CD8-positive, alpha-beta memory T cell (primary cell): ENCODE measurements around the gene SDK1. TPM values are rescaled to one million over a fixed set of nuclear protein-coding genes. Genes with fewer than 3 reads are reported as not detected.

ENCODE experiments used
- CTCF ChIA-PET: fragments of 350-600 bp; sonication (Branson Sonifier 250); formaldehyde crosslinking; loops from one replicate; lab custom pipeline; 2021; ENCODE audit warnings: antibody characterized with exemption; lab: Charles Lee
- POLR2A ChIA-PET: fragments of 350-600 bp; sonication (Branson Sonifier 250); formaldehyde crosslinking; loops from one replicate; lab custom pipeline; 2021; ENCODE audit warnings: antibody characterized with exemption; lab: Charles Lee
- DNase-seq, 5 donors: peaks; one replicate each; pipeline versions ENCODE4 v3.0.0 to v3.0.0-alpha.2; 2020 to 2022; ENCODE audit warnings: mixed read lengths in 1 of 5
- H3K27ac ChIP-seq: one replicate; pipeline ENCODE4 v1.7.0; 2013; ENCODE audit warnings: low read depth, mild to moderate bottlenecking, low read length, moderate library complexity
- H3K27me3 ChIP-seq: 2 replicates; pipeline ENCODE4 v1.7.0; 2013; ENCODE audit warnings: low read length, mild to moderate bottlenecking; ENCODE audit not compliant: insufficient read depth, poor library complexity, severe bottlenecking
- H3K36me3 ChIP-seq: 2 replicates; pipeline ENCODE4 v1.7.0; 2013; ENCODE audit warnings: mild to moderate bottlenecking, low read length, moderate library complexity; ENCODE audit not compliant: insufficient read depth
- H3K4me1 ChIP-seq: 2 replicates; pipeline ENCODE4 v1.7.0; 2013; ENCODE audit warnings: mild to moderate bottlenecking, low read length, moderate library complexity; ENCODE audit not compliant: insufficient read depth
- H3K4me3 ChIP-seq: 2 replicates; pipeline ENCODE4 v1.7.0; 2013; ENCODE audit warnings: mild to moderate bottlenecking, low read length
- H3K9me3 ChIP-seq: 2 replicates; pipeline ENCODE4 v1.7.0; 2013; ENCODE audit warnings: mild to moderate bottlenecking, low read length
- H3K27ac Mint-ChIP-seq, 8 donors: one replicate each; pipeline ENCODE4 v1.8.0; 2020 to 2021; ENCODE audit warnings: mixed read lengths in 8 of 8, mild to moderate bottlenecking in 6 of 8, inconsistent platforms in 3 of 8, moderate library complexity in 3 of 8
- H3K27me3 Mint-ChIP-seq, 2 donors: one replicate each; pipeline ENCODE4 v1.8.0; 2020 to 2021; ENCODE audit warnings: mixed read lengths in 2 of 2, mild to moderate bottlenecking in 1 of 2, moderate library complexity in 1 of 2
- H3K36me3 Mint-ChIP-seq, 3 donors: one replicate each; pipeline ENCODE4 v1.8.0; 2020 to 2021; ENCODE audit warnings: mixed read lengths in 3 of 3, inconsistent platforms in 1 of 3, mild to moderate bottlenecking in 1 of 3
- H3K4me1 Mint-ChIP-seq, 3 donors: one replicate each; pipeline ENCODE4 v1.8.0; 2020 to 2021; ENCODE audit warnings: mixed read lengths in 3 of 3, inconsistent platforms in 1 of 3, mild to moderate bottlenecking in 1 of 3
- H3K4me3 Mint-ChIP-seq, 7 donors: one replicate each; pipeline ENCODE4 v1.8.0; 2020 to 2021; ENCODE audit warnings: mixed read lengths in 7 of 7, mild to moderate bottlenecking in 6 of 7, moderate library complexity in 4 of 7, inconsistent platforms in 2 of 7
- H3K9me3 Mint-ChIP-seq, 5 donors: one replicate each; pipeline ENCODE4 v1.8.0; 2020 to 2022; ENCODE audit warnings: mixed read lengths in 5 of 5, mild to moderate bottlenecking in 3 of 5, moderate library complexity in 2 of 5, inconsistent platforms in 1 of 5
- polyA plus RNA-seq: library from polyadenylated mRNA; unstranded; fragments of 300-500 nt; fragmentation: Illumina TruSeq; gene quantifications from one replicate; pipeline ENCODE4 v1.2.3, GENCODE V29; 2021
- total RNA-seq, 2 experiments: library from RNA; stranded (reverse); gene quantifications; one replicate each; pipeline ENCODE4 v1.2.3, GENCODE V29; 2021

SDK1 gene
- total and polyA plus RNA-seq, 3 experiments from 2014 or later, result 0.04 TPM; not detected in 1

GRCh38 chr7:4049202-4049601 is 748.1 kb downstream of the SDK1 start:
- H3K27me3 Mint-ChIP-seq, result peaks cover 2 to 10% of the 10 kb centered on the region in 2 donors
- peaks cover 0 to 5% (median 0%) of the 10 kb centered on the region in 5 donors for H3K9me3 Mint-ChIP-seq
- ChIA-PET POLR2A (no interaction called here), CTCF (no interaction called here)
- no peak overlapping the region for H3K27ac Mint-ChIP-seq
- no peaks in the 10 kb centered on the region for H3K27me3 ChIP-seq
- no peak for DNase-seq
- no peaks in the 10 kb centered on the region for H3K4me1 Mint-ChIP-seq
- H3K36me3 ChIP-seq, result no peaks in the 10 kb centered on the region
- H3K4me3 ChIP-seq, result no peak overlapping the region
- H3K4me1 ChIP-seq, result no peaks in the 10 kb centered on the region
- no peaks in the 10 kb centered on the region for H3K9me3 ChIP-seq
- H3K4me3 Mint-ChIP-seq, result no peak overlapping the region
- no peak overlapping the region for H3K27ac ChIP-seq
- H3K36me3 Mint-ChIP-seq, result no peaks in the 10 kb centered on the region

- no peak for DNase-seq
- Histone ChIP-seq H3K27ac (no peak overlapping the region), H3K9me3 (no peaks in the 10 kb centered on the region), H3K27me3 (no peaks in the 10 kb centered on the region), H3K4me1 (no peaks in the 10 kb centered on the region), H3K36me3 (no peaks in the 10 kb centered on the region), H3K4me3 (no peak overlapping the region)
- ChIA-PET CTCF (no interaction called here), POLR2A (no interaction called here)
- Mint-ChIP-seq H3K4me3 (no peak overlapping the region), H3K4me1 (no peaks in the 10 kb centered on the region), H3K9me3 (peaks cover 0 to 5% (median 0%) of the 10 kb centered on the region in 5 donors), H3K27me3 (peaks cover 2 to 11% of the 10 kb centered on the region in 2 donors), H3K27ac (no peak overlapping the region), H3K36me3 (no peaks in the 10 kb centered on the region)
These were observed 749.1 kb downstream of the SDK1 start for GRCh38 chr7:4050126-4050660.

- H3K27me3 Mint-ChIP-seq, result peaks cover 3 to 23% of the 10 kb centered on the region in 2 donors
- peaks cover 0 to 3% (median 0%) of the 10 kb centered on the region in 5 donors for H3K9me3 Mint-ChIP-seq
- no peak overlapping the region for H3K4me3 ChIP-seq
- POLR2A ChIA-PET, result no interaction called here
- H3K27ac ChIP-seq, result no peak overlapping the region
- H3K9me3 ChIP-seq, result no peaks in the 10 kb centered on the region
- no peaks in the 10 kb centered on the region for H3K36me3 ChIP-seq
- no peaks in the 10 kb centered on the region for H3K4me1 ChIP-seq
- no peak for DNase-seq
- no peaks in the 10 kb centered on the region for H3K27me3 ChIP-seq
- no peaks in the 10 kb centered on the region for H3K36me3 Mint-ChIP-seq
- H3K4me1 Mint-ChIP-seq, result no peaks in the 10 kb centered on the region
- no peak overlapping the region for H3K4me3 Mint-ChIP-seq
- CTCF ChIA-PET, result no interaction called here
- H3K27ac Mint-ChIP-seq, result peak overlapping the region in 1 of 8 donors; percentile 82
These were observed 750.6 kb downstream of the SDK1 start for GRCh38 chr7:4051696-4052095.

GRCh38 chr7:4052130-4052529 is 751.1 kb downstream of the SDK1 start:
- H3K27ac Mint-ChIP-seq, result no peak overlapping the region
- Histone ChIP-seq H3K27ac (no peak overlapping the region), H3K4me1 (no peaks in the 10 kb centered on the region), H3K27me3 (no peaks in the 10 kb centered on the region), H3K9me3 (no peaks in the 10 kb centered on the region), H3K4me3 (no peak overlapping the region), H3K36me3 (no peaks in the 10 kb centered on the region)
- no peaks in the 10 kb centered on the region for H3K36me3 Mint-ChIP-seq
- POLR2A ChIA-PET, result no interaction called here
- no peaks in the 10 kb centered on the region for H3K4me1 Mint-ChIP-seq
- DNase-seq, result no peak
- H3K9me3 Mint-ChIP-seq, result peaks cover 0 to 3% (median 0%) of the 10 kb centered on the region in 5 donors
- CTCF ChIA-PET, result no interaction called here
- H3K4me3 Mint-ChIP-seq, result no peak overlapping the region
- H3K27me3 Mint-ChIP-seq, result peaks cover 3 to 25% of the 10 kb centered on the region in 2 donors

- H3K4me1 ChIP-seq, result no peaks in the 10 kb centered on the region
- Mint-ChIP-seq H3K4me3 (no peak overlapping the region), H3K36me3 (no peaks in the 10 kb centered on the region), H3K4me1 (no peaks in the 10 kb centered on the region), H3K9me3 (peaks cover 2 to 16% (median 5%) of the 10 kb centered on the region in 5 donors), H3K27me3 (peaks cover 6 to 26% of the 10 kb centered on the region in 2 donors), H3K27ac (no peak overlapping the region)
- no peak for DNase-seq
- ChIA-PET CTCF (no interaction called here), POLR2A (no interaction called here)
- H3K27me3 ChIP-seq, result no peaks in the 10 kb centered on the region
- H3K36me3 ChIP-seq, result no peaks in the 10 kb centered on the region
- H3K4me3 ChIP-seq, result no peak overlapping the region
- no peaks in the 10 kb centered on the region for H3K9me3 ChIP-seq
- H3K27ac ChIP-seq, result no peak overlapping the region
These were observed 753.1 kb downstream of the SDK1 start for GRCh38 chr7:4054158-4054557.

- H3K4me3 ChIP-seq, result no peak overlapping the region
- H3K27me3 ChIP-seq, result no peaks in the 10 kb centered on the region
- Mint-ChIP-seq H3K27me3 (peaks cover 6 to 24% of the 10 kb centered on the region in 2 donors), H3K27ac (no peak overlapping the region), H3K4me3 (no peak overlapping the region), H3K9me3 (peaks cover 2 to 16% (median 8%) of the 10 kb centered on the region in 5 donors), H3K4me1 (no peaks in the 10 kb centered on the region), H3K36me3 (no peaks in the 10 kb centered on the region)
- ChIA-PET CTCF (no interaction called here), POLR2A (no interaction called here)
- H3K9me3 ChIP-seq, result no peaks in the 10 kb centered on the region
- no peaks in the 10 kb centered on the region for H3K36me3 ChIP-seq
- no peaks in the 10 kb centered on the region for H3K4me1 ChIP-seq
- no peak overlapping the region for H3K27ac ChIP-seq
- no peak for DNase-seq
These were observed 755.7 kb downstream of the SDK1 start for GRCh38 chr7:4056552-4057288.

GRCh38 chr7:4057289-4057616 is 756.2 kb downstream of the SDK1 start:
- POLR2A ChIA-PET, result no interaction called here
- Mint-ChIP-seq H3K27ac (no peak overlapping the region), H3K4me3 (no peak overlapping the region), H3K27me3 (peaks cover 8 to 24% of the 10 kb centered on the region in 2 donors), H3K4me1 (no peaks in the 10 kb centered on the region), H3K36me3 (no peaks in the 10 kb centered on the region), H3K9me3 (peaks cover 2 to 16% (median 8%) of the 10 kb centered on the region in 5 donors)
- no peaks in the 10 kb centered on the region for H3K36me3 ChIP-seq
- no peak overlapping the region for H3K27ac ChIP-seq
- DNase-seq, result no peak
- no peaks in the 10 kb centered on the region for H3K27me3 ChIP-seq
- H3K4me3 ChIP-seq, result no peak overlapping the region
- CTCF ChIA-PET, result no interaction called here
- no peaks in the 10 kb centered on the region for H3K9me3 ChIP-seq
- H3K4me1 ChIP-seq, result no peaks in the 10 kb centered on the region

- Histone ChIP-seq H3K4me1 (no peaks in the 10 kb centered on the region), H3K9me3 (no peaks in the 10 kb centered on the region), H3K27ac (no peak overlapping the region), H3K36me3 (no peaks in the 10 kb centered on the region), H3K27me3 (no peaks in the 10 kb centered on the region), H3K4me3 (no peak overlapping the region)
- H3K4me1 Mint-ChIP-seq, result no peaks in the 10 kb centered on the region
- DNase-seq, result no peak
- no peak overlapping the region for H3K4me3 Mint-ChIP-seq
- ChIA-PET POLR2A (no interaction called here), CTCF (no interaction called here)
- peaks cover 2 to 16% (median 8%) of the 10 kb centered on the region in 5 donors for H3K9me3 Mint-ChIP-seq
- no peak overlapping the region for H3K27ac Mint-ChIP-seq
- H3K36me3 Mint-ChIP-seq, result no peaks in the 10 kb centered on the region
- peaks cover 8 to 24% of the 10 kb centered on the region in 2 donors for H3K27me3 Mint-ChIP-seq
These were observed 757.1 kb downstream of the SDK1 start for GRCh38 chr7:4058158-4058557.
